GM12864 (cell line): ENCODE results near the gene MORC2.

Source experiments
- DNase-seq: peaks from one replicate; pipeline ENCODE4 v3.0.0-alpha.2; 2011; ENCODE audit warnings: low read depth
- H3K4me3 ChIP-seq: 2 replicates; pipeline ENCODE4 v1.5.1; 2011; ENCODE audit warnings: mild to moderate bottlenecking, low read depth, low read length, control low read depth
- CTCF ChIP-seq: IDR thresholded peaks from 2 replicates; pipeline ENCODE4 v1.5.1; 2011; ENCODE audit warnings: low read depth, mild to moderate bottlenecking, moderate library complexity, low read length, control low read depth, inconsistent platforms; ENCODE audit errors: missing control alignments

MORC2 gene

GRCh38 chr22:30923168-30923900 lies 45.2 kb downstream of the MORC2 start:
- no peak for TF ChIP-seq CTCF
- no peak overlapping the region for H3K4me3 ChIP-seq
- DNase-seq: no peak

DNA sequence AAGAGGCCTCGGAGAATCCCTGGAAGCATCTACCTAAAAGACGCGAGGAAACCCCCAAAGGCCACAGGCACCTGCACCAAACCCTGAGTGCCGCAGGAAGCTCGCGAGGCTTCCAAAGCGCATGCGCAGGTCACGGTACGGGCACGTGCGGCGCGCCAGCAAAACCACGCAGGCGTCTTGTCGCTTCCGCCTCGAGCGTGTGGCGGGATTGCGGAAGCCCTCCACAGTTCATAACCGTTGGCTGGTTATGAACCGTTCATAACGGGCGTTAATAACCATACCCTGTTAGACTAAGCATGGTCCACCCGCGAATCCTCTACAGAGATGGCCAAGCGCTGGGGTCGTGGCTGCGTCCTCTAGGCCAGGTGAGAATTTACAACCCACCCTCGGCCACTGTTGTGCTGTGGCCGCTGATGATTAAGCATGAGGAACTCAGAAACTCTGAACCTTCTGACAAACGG lies 46.4 kb downstream of the MORC2 start:
- TF ChIP-seq CTCF: no peak
- H3K4me3 ChIP-seq: peak overlapping the region; percentile 58
- peak; percentile 86 for DNase-seq

DNA sequence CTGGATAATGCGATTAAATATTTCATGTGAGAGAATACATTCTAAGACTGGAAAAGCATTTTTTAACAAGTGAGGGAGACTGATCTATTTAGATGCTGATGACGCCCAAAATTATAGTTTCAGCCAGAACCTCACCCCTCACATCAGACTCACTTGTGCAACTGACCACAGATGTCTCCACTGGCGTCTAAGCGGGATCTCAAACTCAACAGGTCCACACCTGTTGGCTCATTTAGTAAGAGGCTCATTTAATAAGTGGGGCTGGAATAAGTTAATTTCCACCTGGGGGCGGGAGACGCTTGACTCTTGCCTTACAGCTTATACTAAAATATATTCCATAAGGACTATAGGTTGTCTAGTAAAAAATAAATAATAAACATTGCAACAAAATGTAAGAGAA lies 47.5 kb downstream of the MORC2 start:
- peak overlapping the region; percentile 58 for H3K4me3 ChIP-seq

DNA sequence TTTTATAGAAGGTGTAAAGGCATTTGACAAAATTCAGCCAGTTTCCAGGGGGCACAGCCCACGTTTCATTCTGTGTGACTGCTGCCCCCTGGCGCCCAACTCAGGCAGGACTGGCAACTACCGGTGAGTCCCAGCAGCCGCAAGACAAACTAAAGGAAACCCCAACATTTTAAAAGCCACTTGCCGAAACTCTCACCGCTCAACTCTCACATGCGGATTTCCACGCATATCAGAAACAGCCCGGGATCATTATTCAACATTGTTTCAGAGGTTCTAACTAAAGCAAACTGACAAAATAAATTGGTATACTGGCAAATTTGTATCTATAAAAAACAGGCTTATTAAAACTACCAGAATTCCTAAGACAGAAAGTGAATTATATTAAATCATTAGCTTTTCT lies 48.2 kb downstream of the MORC2 start:
- DNase-seq: peak; percentile 51
- peak overlapping the region; percentile 16; the same call in 1 of the 2 replicates for H3K4me3 ChIP-seq
- TF ChIP-seq CTCF: peak; percentile 85

More for the DNA sequence above, 47.5 kb downstream of the MORC2 start:
- DNase-seq: no peak
- TF ChIP-seq CTCF: no peak

GRCh38 chr22:30919973-30920372 lies 48.6 kb downstream of the MORC2 start:
- TF ChIP-seq CTCF: no peak
- DNase-seq: no peak
- no peak overlapping the region for H3K4me3 ChIP-seq

GRCh38 chr22:30918761-30919160 lies 49.8 kb downstream of the MORC2 start:
- TF ChIP-seq CTCF: no peak
- no peak overlapping the region for H3K4me3 ChIP-seq

DNA sequence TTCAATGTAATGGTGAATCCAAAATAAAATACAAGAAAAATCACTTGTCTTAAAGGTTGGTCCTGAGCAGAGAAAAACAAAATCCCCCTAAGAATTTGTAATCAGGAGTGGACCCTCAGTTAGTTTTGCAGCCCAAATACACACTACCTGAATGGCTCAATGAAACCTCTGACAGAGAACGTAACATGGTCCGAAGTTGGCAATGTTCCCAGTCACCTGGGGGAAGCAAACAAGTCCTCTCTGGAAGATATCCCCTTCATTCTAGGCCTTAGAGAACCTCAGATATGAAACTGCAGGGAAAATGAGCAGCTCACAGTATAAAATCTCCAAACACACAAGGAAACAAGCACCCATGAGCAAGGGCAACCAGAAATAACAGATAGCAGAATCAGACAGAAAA lies 58.2 kb downstream of the MORC2 start:
- TF ChIP-seq CTCF: no peak
- H3K4me3 ChIP-seq: no peak overlapping the region
- no peak for DNase-seq

More at GRCh38 chr22:30918761-30919160, 49.8 kb downstream of the MORC2 start:
- no peak for DNase-seq
